Endothelial cell (in vitro differentiated cells): Measurements from ENCODE around the gene ATP6V1G2. TPM values are rescaled to one million over a fixed set of nuclear protein-coding genes. Genes with fewer than 3 reads are reported as not detected.
A peak's percentile ranks its signal among the peaks of the same experiment; 100 is the strongest.
"Not testable (repeated sequence)": the region's sequence is repeated elsewhere in the genome, so short reads cannot be mapped to it uniquely, and the experiment has no call there.

ENCODE experiments used
- DNase-seq: peaks from one replicate; pipeline ENCODE4 v3.0.0; 2021; ENCODE audit warnings: low spot score
- H3K27ac Mint-ChIP-seq: one replicate; pipeline ENCODE4 v1.8.0; 2021; ENCODE audit warnings: mixed read lengths, inconsistent platforms; ENCODE audit not compliant: unreplicated experiment
- H3K27me3 Mint-ChIP-seq: one replicate; pipeline ENCODE4 v1.8.0; 2021; ENCODE audit warnings: mild to moderate bottlenecking, moderate library complexity, mixed read lengths, inconsistent platforms; ENCODE audit not compliant: unreplicated experiment
- H3K36me3 Mint-ChIP-seq: one replicate; pipeline ENCODE4 v1.8.0; 2021; ENCODE audit warnings: mild to moderate bottlenecking, low read depth, mixed read lengths, inconsistent platforms; ENCODE audit not compliant: unreplicated experiment
- H3K4me1 Mint-ChIP-seq: one replicate; pipeline ENCODE4 v1.8.0; 2021; ENCODE audit warnings: mild to moderate bottlenecking, mixed read lengths, inconsistent platforms; ENCODE audit not compliant: unreplicated experiment
- H3K4me3 Mint-ChIP-seq: one replicate; pipeline ENCODE4 v1.8.0; 2021; ENCODE audit warnings: mild to moderate bottlenecking, mixed read lengths, inconsistent platforms; ENCODE audit not compliant: unreplicated experiment
- H3K9me3 Mint-ChIP-seq: one replicate; pipeline ENCODE4 v1.8.0; 2021; ENCODE audit warnings: mixed read lengths, inconsistent platforms; ENCODE audit not compliant: unreplicated experiment
- CTCF ChIP-seq: fragments of 200-600 bp; sonication (generic); IDR thresholded peaks from one replicate; pipeline ENCODE4 v1.5.0; 2021; ENCODE audit warnings: antibody characterized with exemption; ENCODE audit not compliant: unreplicated experiment
- long read RNA-seq: library from polyadenylated mRNA; unstranded; transcript quantifications from one replicate; pipeline ENCODE4 v2.0.0, GENCODE V29; 2020; ENCODE audit not compliant: unreplicated experiment
- total RNA-seq: library from RNA; stranded (reverse); fragmentation: NEBNext Ultra II Directional; extraction: Animal tissue kit (Norgen Biotek cat#: 25700); gene quantifications from one replicate; pipeline ENCODE4 v1.2.1, GENCODE V29; 2021; ENCODE audit not compliant: unreplicated experiment

The ATP6V1G2 gene
- total RNA-seq = 1.8 TPM
- long read RNA-seq, partial matches to known transcripts = 0 of 1 reads
- long read RNA-seq, other reads (novel, unspliced or antisense) = 0 of 1 reads

- Mint-ChIP-seq H3K4me1 (peaks cover 10% of the 10 kb centered on the region), H3K27ac (peak within 1 kb of the TSS; percentile 87), H3K27me3 (peaks cover 2% of the 10 kb centered on the region), H3K9me3 (no peaks in the 10 kb centered on the region), H3K4me3 (peak within 1 kb of the TSS; percentile 85), H3K36me3 (no peaks in the 10 kb centered on the region)
- peak; percentile 87 for DNase-seq
- TF ChIP-seq CTCF = peak; percentile 67
These were observed at the start of gene ATP6V1G2 for GRCh38 chr6:31546339-31546957. Gene ATP6V1G2, minus strand, starts transcription at chr6:31546608. Its CDS starts 49 bp downstream, at chr6:31546559.

GRCh38 chr6:31592396-31592771, 46.0 kb upstream of the ATP6V1G2 start:
- Mint-ChIP-seq H3K4me3 (no peak overlapping the region), H3K27me3 (peaks cover 1% of the 10 kb centered on the region), H3K36me3 (no peaks in the 10 kb centered on the region), H3K4me1 (peaks cover 3% of the 10 kb centered on the region), H3K27ac (no peak overlapping the region), H3K9me3 (no peaks in the 10 kb centered on the region)
- TF ChIP-seq CTCF = no peak
- no peak for DNase-seq

GRCh38 chr6:31590691-31591090, 44.3 kb upstream of the ATP6V1G2 start:
- H3K4me1 Mint-ChIP-seq, H3K27ac Mint-ChIP-seq, DNase-seq: not testable (repeated sequence)

GRCh38 chr6:31588871-31589650, 42.7 kb upstream of the ATP6V1G2 start:
- no peaks in the 10 kb centered on the region for H3K9me3 Mint-ChIP-seq
- H3K36me3 Mint-ChIP-seq = no peaks in the 10 kb centered on the region
- no peak for DNase-seq
- H3K4me3 Mint-ChIP-seq = no peak overlapping the region
- H3K4me1 Mint-ChIP-seq = peaks cover 12% of the 10 kb centered on the region
- peaks cover 1% of the 10 kb centered on the region for H3K27me3 Mint-ChIP-seq
- H3K27ac Mint-ChIP-seq = no peak overlapping the region
- no peak for TF ChIP-seq CTCF

More at GRCh38 chr6:31590691-31591090, 44.3 kb upstream of the ATP6V1G2 start:
- not testable (repeated sequence) for H3K4me3 Mint-ChIP-seq, H3K27me3 Mint-ChIP-seq, H3K9me3 Mint-ChIP-seq, H3K36me3 Mint-ChIP-seq

- no peaks in the 10 kb centered on the region for H3K36me3 Mint-ChIP-seq
- DNase-seq = no peak
- H3K27me3 Mint-ChIP-seq = peaks cover under 1% of the 10 kb centered on the region
- peaks cover 12% of the 10 kb centered on the region for H3K4me1 Mint-ChIP-seq
- no peak for TF ChIP-seq CTCF
- H3K27ac Mint-ChIP-seq = no peak overlapping the region
- no peak overlapping the region for H3K4me3 Mint-ChIP-seq
- no peaks in the 10 kb centered on the region for H3K9me3 Mint-ChIP-seq
These were observed 41.7 kb upstream of the ATP6V1G2 start for GRCh38 chr6:31587791-31588777.
